Activated T-cell treated with anti-CD3 and anti-CD28 coated beads, Interleukin-2, amount 50 U/mL, for 72 hours (primary cell): ENCODE data around the gene AMMECR1L. TPM values are rescaled to one million over a fixed set of nuclear protein-coding genes. Genes with fewer than 3 reads are reported as not detected.

Experiments used
- ATAC-seq, 2 donors: fragments of 150-1000 bp; cut with Tn5 transposase; replicated peaks in 1 of 2; 2 replicates each; pipeline ENCODE4 v1.10.0; 2021; ENCODE audit warnings: moderate library complexity in 2 of 2, mild to moderate bottlenecking in 1 of 2
- DNase-seq, 2 donors: peaks; one replicate each; pipeline ENCODE4 v3.0.0; 2021 to 2022; ENCODE audit warnings: mixed read lengths in 1 of 2
- H3K27ac Mint-ChIP-seq: one replicate; pipeline ENCODE4 v1.8.0; 2022; ENCODE audit warnings: mild to moderate bottlenecking, moderate library complexity, mixed read lengths
- H3K27me3 Mint-ChIP-seq: one replicate; pipeline ENCODE4 v1.8.0; 2022; ENCODE audit warnings: low read depth, mixed read lengths
- H3K36me3 Mint-ChIP-seq, 2 donors: one replicate each; pipeline ENCODE4 v1.8.0; 2022; ENCODE audit warnings: mixed read lengths in 2 of 2, mild to moderate bottlenecking in 1 of 2; ENCODE audit not compliant: insufficient read depth in 2 of 2
- H3K4me1 Mint-ChIP-seq: one replicate; pipeline ENCODE4 v1.8.0; 2022; ENCODE audit warnings: low read depth, mixed read lengths
- H3K4me3 Mint-ChIP-seq, 2 donors: one replicate each; pipeline ENCODE4 v1.8.0; 2022; ENCODE audit warnings: mild to moderate bottlenecking in 2 of 2, mixed read lengths in 2 of 2, moderate library complexity in 2 of 2
- H3K9me3 Mint-ChIP-seq, 2 donors: one replicate each; pipeline ENCODE4 v1.8.0; 2022; ENCODE audit warnings: mixed read lengths in 2 of 2
- total RNA-seq, 2 donors: library from RNA; stranded (reverse); gene quantifications; one replicate each; pipeline ENCODE4 v1.2.3, GENCODE V29; 2022

Gene AMMECR1L
- total RNA-seq, 2 donors from 2014 or later = 24.8 to 25.3 TPM

DNA sequence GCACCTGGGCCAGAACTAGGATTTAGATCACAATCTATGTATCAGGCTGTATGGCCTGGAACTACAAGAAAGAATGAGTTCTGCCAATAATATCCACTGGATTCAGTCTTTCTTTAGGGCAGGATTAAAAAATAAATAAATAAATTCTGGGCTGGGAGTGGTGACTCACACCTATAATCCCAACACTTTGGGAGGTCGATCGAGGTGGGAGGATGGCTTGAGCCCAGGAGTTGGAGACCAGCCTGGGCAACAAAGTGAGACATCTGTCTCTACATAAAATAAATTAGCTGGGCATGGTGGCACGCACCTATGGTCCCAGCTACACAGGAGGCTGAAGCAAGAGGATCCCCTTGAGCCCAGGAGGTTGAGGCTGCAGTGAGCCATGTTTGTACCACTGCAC lies 8.1 kb downstream of the AMMECR1L start:
- Mint-ChIP-seq H3K36me3 (peaks cover 8 to 9% of the 10 kb centered on the region in 2 donors), H3K27ac (no peak overlapping the region), H3K27me3 (no peaks in the 10 kb centered on the region), H3K4me1 (peaks cover 59% of the 10 kb centered on the region), H3K9me3 (no peaks in the 10 kb centered on the region), H3K4me3 (no peak overlapping the region)
- no peak for DNase-seq
- ATAC-seq = no peak

DNA sequence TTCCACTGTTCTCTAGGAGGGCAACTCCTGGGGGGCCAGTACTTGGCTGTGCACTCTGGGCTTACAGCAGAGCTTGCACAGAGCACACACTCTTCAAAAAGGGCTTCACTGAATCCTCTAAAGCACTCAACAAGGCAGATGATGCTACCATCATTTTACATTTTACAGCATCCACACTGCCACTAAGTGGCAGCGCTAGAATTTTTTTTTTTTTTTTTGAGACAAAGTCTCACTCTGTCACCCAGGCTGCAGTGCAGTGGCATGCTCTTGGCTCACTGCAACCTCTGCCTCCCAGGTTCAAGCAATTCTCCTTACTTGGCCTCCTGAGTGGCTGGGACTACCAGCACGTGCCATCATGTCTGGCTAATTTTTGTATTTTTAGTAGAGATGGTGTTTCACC lies 8.6 kb downstream of the AMMECR1L start:
- H3K36me3 Mint-ChIP-seq = peaks cover 12% of the 10 kb centered on the region in 2 donors
- DNase-seq = no peak
- no peak for ATAC-seq
- peaks cover 55% of the 10 kb centered on the region for H3K4me1 Mint-ChIP-seq
- no peak overlapping the region for H3K4me3 Mint-ChIP-seq
- H3K9me3 Mint-ChIP-seq = no peaks in the 10 kb centered on the region
- no peak overlapping the region for H3K27ac Mint-ChIP-seq
- H3K27me3 Mint-ChIP-seq = no peaks in the 10 kb centered on the region

- Mint-ChIP-seq H3K4me3 (peak overlapping the region; percentile 2 to 11), H3K27me3 (no peaks in the 10 kb centered on the region), H3K36me3 (peaks cover 14 to 18% of the 10 kb centered on the region in 2 donors), H3K4me1 (peaks cover 39% of the 10 kb centered on the region), H3K27ac (peak overlapping the region; percentile 78), H3K9me3 (no peaks in the 10 kb centered on the region)
- ATAC-seq (peak; percentile 93 to 99), DNase-seq (peak; percentile 26 to 40)
Measured at GRCh38 chr2:127874378-127875269, 11.1 kb downstream of the AMMECR1L start.

DNA sequence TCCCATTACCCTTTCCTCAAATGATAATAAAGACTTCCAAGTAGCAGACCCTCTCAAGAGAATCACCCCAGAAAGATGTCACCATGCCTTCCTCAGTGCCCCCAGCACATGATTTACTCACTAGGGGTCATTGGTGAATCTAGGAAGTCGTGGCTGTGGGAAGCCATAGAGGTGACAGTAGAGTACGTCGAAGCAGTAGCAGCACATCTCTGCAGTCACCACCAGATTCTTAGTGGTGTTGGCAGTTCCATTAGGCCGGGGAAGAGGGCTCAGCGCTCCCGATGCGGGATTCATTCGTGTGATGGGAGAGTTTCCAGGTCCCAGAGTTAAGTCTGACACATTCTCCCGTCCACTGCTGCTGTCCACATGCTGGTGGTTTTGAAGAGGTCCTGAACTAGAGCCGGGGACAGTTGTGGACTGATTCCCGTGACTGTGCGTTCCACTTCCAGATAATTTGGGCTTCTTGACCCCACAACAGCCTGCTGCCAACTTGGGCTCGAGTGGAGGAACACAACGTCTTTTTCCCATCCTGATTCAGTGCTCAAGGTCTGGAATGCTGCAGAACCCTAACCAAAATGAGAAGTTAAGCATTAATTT lies 12.0 kb downstream of the AMMECR1L start:
- ATAC-seq = no peak
- no peaks in the 10 kb centered on the region for H3K27me3 Mint-ChIP-seq
- H3K36me3 Mint-ChIP-seq = peaks cover 14 to 21% of the 10 kb centered on the region in 2 donors

GRCh38 chr2:127872354-127872753 lies 13.4 kb downstream of the AMMECR1L start:
- Mint-ChIP-seq H3K27me3 (no peaks in the 10 kb centered on the region), H3K9me3 (no peaks in the 10 kb centered on the region), H3K27ac (peak overlapping the region; percentile 48), H3K36me3 (peaks cover 16 to 25% of the 10 kb centered on the region in 2 donors), H3K4me3 (no peak overlapping the region), H3K4me1 (peaks cover 32% of the 10 kb centered on the region)
- ATAC-seq (no peak), DNase-seq (no peak)

More for the DNA sequence above, 12.0 kb downstream of the AMMECR1L start:
- H3K27ac Mint-ChIP-seq = peak overlapping the region; percentile 9
- H3K4me3 Mint-ChIP-seq = no peak overlapping the region
- H3K4me1 Mint-ChIP-seq = peaks cover 39% of the 10 kb centered on the region
- H3K9me3 Mint-ChIP-seq = no peaks in the 10 kb centered on the region
- DNase-seq = no peak

- Mint-ChIP-seq H3K9me3 (no peaks in the 10 kb centered on the region), H3K4me1 (no peaks in the 10 kb centered on the region), H3K27me3 (no peaks in the 10 kb centered on the region), H3K36me3 (peaks cover 3 to 17% of the 10 kb centered on the region in 2 donors), H3K27ac (no peak overlapping the region), H3K4me3 (no peak overlapping the region)
- DNase-seq = no peak
- no peak for ATAC-seq
Measured at GRCh38 chr2:127865926-127866325, 19.8 kb downstream of the AMMECR1L start.

- Mint-ChIP-seq H3K4me1 (peaks cover under 1% of the 10 kb centered on the region), H3K36me3 (peaks cover 3 to 17% of the 10 kb centered on the region in 2 donors), H3K27me3 (no peaks in the 10 kb centered on the region), H3K4me3 (no peak overlapping the region), H3K9me3 (no peaks in the 10 kb centered on the region), H3K27ac (peak overlapping the region; percentile 26)
- no peak for ATAC-seq
- DNase-seq = no peak
Measured at GRCh38 chr2:127864877-127865276, 20.9 kb downstream of the AMMECR1L start.

GRCh38 chr2:127862228-127862627 lies 23.5 kb downstream of the AMMECR1L start:
- Mint-ChIP-seq H3K36me3 (peaks cover 1 to 14% of the 10 kb centered on the region in 2 donors), H3K27ac (no peak overlapping the region), H3K4me1 (peaks cover 14% of the 10 kb centered on the region), H3K4me3 (no peak overlapping the region), H3K27me3 (no peaks in the 10 kb centered on the region), H3K9me3 (no peaks in the 10 kb centered on the region)
- DNase-seq = no peak
- ATAC-seq = no peak

GRCh38 chr2:127860130-127860529 lies 25.6 kb downstream of the AMMECR1L start:
- H3K4me3 Mint-ChIP-seq = peak overlapping the region in 1 of 2 donors; percentile 43
- ATAC-seq = no peak
- peaks cover 1 to 9% of the 10 kb centered on the region in 2 donors for H3K36me3 Mint-ChIP-seq
- peaks cover 31% of the 10 kb centered on the region for H3K4me1 Mint-ChIP-seq
- H3K27ac Mint-ChIP-seq = no peak overlapping the region
- no peak for DNase-seq
- H3K27me3 Mint-ChIP-seq = no peaks in the 10 kb centered on the region
- H3K9me3 Mint-ChIP-seq = no peaks in the 10 kb centered on the region

DNA sequence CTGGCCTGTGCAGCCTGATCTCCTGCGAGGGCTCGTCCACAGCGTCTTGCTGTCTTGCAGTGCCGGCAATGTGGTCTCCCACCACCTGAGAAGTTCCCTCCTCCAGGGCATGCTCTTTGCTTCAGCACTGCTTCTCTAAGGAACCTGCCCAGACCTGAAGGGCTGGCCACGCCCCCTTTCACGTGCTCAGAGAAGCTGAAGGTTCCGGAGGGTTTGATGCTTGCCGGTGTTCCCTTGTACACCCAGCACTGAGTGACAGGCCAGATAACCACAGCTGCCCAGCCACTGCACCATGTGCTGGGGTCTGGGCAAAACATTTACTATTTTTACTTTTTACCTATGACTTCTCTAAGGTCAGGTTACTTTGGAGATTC lies 26.1 kb downstream of the AMMECR1L start:
- H3K4me3 Mint-ChIP-seq = peak overlapping the region; percentile 43 to 52
- H3K9me3 Mint-ChIP-seq = no peaks in the 10 kb centered on the region
- H3K27ac Mint-ChIP-seq = no peak overlapping the region
- H3K4me1 Mint-ChIP-seq = peaks cover 35% of the 10 kb centered on the region
- H3K36me3 Mint-ChIP-seq = peaks cover 0 to 9% of the 10 kb centered on the region in 2 donors
- no peaks in the 10 kb centered on the region for H3K27me3 Mint-ChIP-seq
- ATAC-seq (no peak), DNase-seq (peak; percentile 55 to 65)

GRCh38 chr2:127857265-127857808 lies 28.4 kb downstream of the AMMECR1L start:
- peak overlapping the region; percentile 71 for H3K27ac Mint-ChIP-seq
- no peak for ATAC-seq

DNA sequence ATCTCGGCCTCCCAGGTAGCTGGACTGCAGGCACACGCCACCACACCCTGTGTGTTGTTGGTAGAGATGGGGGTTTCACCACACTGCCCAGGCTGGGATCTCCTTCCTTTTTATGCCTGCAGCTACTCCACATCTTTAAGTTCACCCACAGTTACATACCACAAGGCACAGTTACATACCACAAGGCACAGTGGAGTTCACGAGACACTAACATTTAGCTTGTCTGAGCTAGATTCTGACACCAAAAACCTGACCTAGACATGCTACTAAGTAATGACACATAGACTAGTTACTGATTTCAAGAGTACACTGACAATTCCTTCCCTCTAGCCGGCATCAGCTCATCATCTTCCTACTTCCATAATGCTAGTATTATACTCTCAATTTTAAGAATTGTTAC lies 32.1 kb downstream of the AMMECR1L start:
- peak in 1 of 2 donors; percentile 10 for DNase-seq
- peaks cover 6 to 36% of the 10 kb centered on the region in 2 donors for H3K36me3 Mint-ChIP-seq

More at GRCh38 chr2:127857265-127857808, 28.4 kb downstream of the AMMECR1L start:
- H3K4me3 Mint-ChIP-seq = peak overlapping the region; percentile 88 to 99
- H3K4me1 Mint-ChIP-seq = peaks cover 54% of the 10 kb centered on the region
- no peaks in the 10 kb centered on the region for H3K27me3 Mint-ChIP-seq
- peak in 1 of 2 donors; percentile 10 for DNase-seq
- peaks cover 3 to 14% of the 10 kb centered on the region in 2 donors for H3K36me3 Mint-ChIP-seq
- no peaks in the 10 kb centered on the region for H3K9me3 Mint-ChIP-seq

DNA sequence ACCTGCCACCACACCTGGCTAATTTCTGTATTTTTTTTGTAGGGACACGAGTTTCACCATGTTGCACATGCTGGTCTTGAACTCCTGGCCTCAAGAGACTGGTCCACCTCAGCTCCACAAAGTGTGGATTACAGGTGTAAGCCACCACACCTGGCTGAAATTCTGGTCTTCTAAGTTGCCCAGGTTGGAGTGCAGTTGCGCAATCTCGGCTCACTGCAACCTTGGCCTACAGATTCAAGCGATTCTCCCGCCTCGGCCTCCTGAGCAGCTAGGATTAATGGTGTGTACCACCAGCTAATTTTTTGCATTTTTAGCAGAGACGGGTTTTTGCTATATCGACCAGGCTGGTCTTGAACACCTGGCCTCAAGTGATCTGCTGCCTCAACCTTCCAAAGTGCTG lies 33.4 kb downstream of the AMMECR1L start:
- Mint-ChIP-seq H3K9me3 (no peaks in the 10 kb centered on the region), H3K27ac (no peak overlapping the region), H3K36me3 (peaks cover 6 to 33% of the 10 kb centered on the region in 2 donors), H3K4me1 (peaks cover 62% of the 10 kb centered on the region), H3K4me3 (no peak overlapping the region), H3K27me3 (no peaks in the 10 kb centered on the region)
- ATAC-seq (no peak), DNase-seq (no peak)

More for the DNA sequence above, 32.1 kb downstream of the AMMECR1L start:
- peak; percentile 16 to 46 for ATAC-seq
- Mint-ChIP-seq H3K27me3 (no peaks in the 10 kb centered on the region), H3K9me3 (no peaks in the 10 kb centered on the region), H3K4me1 (peaks cover 58% of the 10 kb centered on the region), H3K4me3 (peak overlapping the region; percentile 3 to 30), H3K27ac (peak overlapping the region; percentile 59)
